HG03432 (cell line): ENCODE measurements around the gene STX2.
A peak's percentile ranks its signal among the peaks of the same experiment; 100 is the strongest.
"Not testable (repeated sequence)": the region's sequence is repeated elsewhere in the genome, so short reads cannot be mapped to it uniquely, and the experiment has no call there.

Source experiments
- ATAC-seq: cut with Tn5 transposase; IDR thresholded peaks from one replicate; pipeline ENCODE4 v1.9.1; 2021; ENCODE audit warnings: mild to moderate bottlenecking, moderate library complexity; ENCODE audit not compliant: unreplicated experiment

Gene STX2

GRCh38 chr12:130838951-130839769 is at the start of gene STX2:
STX2 (minus strand) TSS chr12:130839250; CDS start chr12:130839099, 151 bp downstream.
- ATAC-seq = peak; percentile 92

- not testable (repeated sequence) for ATAC-seq
Measured at GRCh38 chr12:130887190-130887589, 48.1 kb upstream of the STX2 start.

GRCh38 chr12:130881548-130881947 is 42.5 kb upstream of the STX2 start:
- no peak for ATAC-seq

GRCh38 chr12:130881046-130881445 is 42.0 kb upstream of the STX2 start:
- no peak for ATAC-seq

- no peak for ATAC-seq
Measured at GRCh38 chr12:130880411-130880885, 41.4 kb upstream of the STX2 start.

GRCh38 chr12:130879781-130880389 is 40.8 kb upstream of the STX2 start:
- no peak for ATAC-seq

- ATAC-seq = peak; percentile 84
Measured at GRCh38 chr12:130879212-130879686, 40.2 kb upstream of the STX2 start.

- no peak for ATAC-seq
Measured at GRCh38 chr12:130878193-130879185, 39.4 kb upstream of the STX2 start.

- no peak for ATAC-seq
Measured at GRCh38 chr12:130877333-130877732, 38.3 kb upstream of the STX2 start.

GRCh38 chr12:130876758-130877157 is 37.7 kb upstream of the STX2 start:
- ATAC-seq = no peak

- ATAC-seq = no peak
Measured at GRCh38 chr12:130876297-130876696, 37.2 kb upstream of the STX2 start.

- ATAC-seq = not testable (repeated sequence)
Measured at GRCh38 chr12:130875708-130876107, 36.7 kb upstream of the STX2 start.

GRCh38 chr12:130875193-130875592 is 36.1 kb upstream of the STX2 start:
- ATAC-seq = no peak

GRCh38 chr12:130874696-130875095 is 35.6 kb upstream of the STX2 start:
- ATAC-seq = no peak

- ATAC-seq = no peak
Measured at GRCh38 chr12:130873825-130874224, 34.8 kb upstream of the STX2 start.

GRCh38 chr12:130873106-130873795 is 34.2 kb upstream of the STX2 start:
- ATAC-seq = no peak

- ATAC-seq = peak; percentile 40
Measured at GRCh38 chr12:130872179-130873096, 33.4 kb upstream of the STX2 start.

GRCh38 chr12:130871286-130872178 is 32.5 kb upstream of the STX2 start, which contains the start of gene RAN:
RAN (plus strand) TSS chr12:130872066; CDS start chr12:130872594, 528 bp downstream.
- ATAC-seq = peak; percentile 76
